ENCODE results near the gene CFAP46. TPM values are rescaled to one million over a fixed set of nuclear protein-coding genes. Genes with fewer than 3 reads are reported as not detected.
"Not testable (repeated sequence)": the region's sequence is repeated elsewhere in the genome, so short reads cannot be mapped to it uniquely, and the experiment has no call there.

CFAP46 gene
- total and polyA plus RNA-seq, 4 donors = 3.1 to 18.8 (median 7.1) TPM

- Histone ChIP-seq H3K9me3 (ENCODE audit: control insufficient read depth in 4 of 4, insufficient read depth in 3 of 4, low read length in 3 of 4) (no peaks in the 10 kb centered on the region), H3K4me3 (no peak overlapping the region), H3K4me1 (ENCODE audit: control insufficient read depth in 5 of 5, insufficient read depth in 5 of 5, low read length in 5 of 5) (peaks cover 0 to 9% (median 4%) of the 10 kb centered on the region in 5 donors), H3K27me3 (ENCODE audit: control insufficient read depth in 3 of 3, insufficient read depth in 3 of 3, low read length in 2 of 3) (peaks cover 0 to 11% (median 2%) of the 10 kb centered on the region in 3 donors), H3K9ac (ENCODE audit: insufficient read depth in 1 of 2, low read length in 2 of 2) (no peak overlapping the region), H3K27ac (ENCODE audit: low read depth in 1 of 2, low read length in 1 of 2) (no peak overlapping the region), H3K36me3 (ENCODE audit: control insufficient read depth in 4 of 4, insufficient read depth in 4 of 4, low read length in 4 of 4) (no peaks in the 10 kb centered on the region)
- no peak for TF ChIP-seq CTCF (IDR thresholded peaks at IDR 0.05; ENCODE audit: control extremely low read depth, extremely low read depth)
- DNase-seq (peak in 1 of 3 donors; percentile 10), ATAC-seq (ENCODE audit: insufficient read depth, low FRiP score) (no peak)
- 85 to 90% methylated on average over 34 of the region's 34 CpGs for WGBS, 2 donors
These were observed 15.9 kb upstream of the CFAP46 start for GRCh38 chr10:132957981-132958882.

- H3K4me3 ChIP-seq = no peak overlapping the region
- 93 to 95% methylated on average over 10 of the region's 10 CpGs for WGBS, 2 donors
- H3K27me3 ChIP-seq (ENCODE audit: control insufficient read depth in 3 of 3, insufficient read depth in 3 of 3, low read length in 2 of 3) = peaks cover 5 to 13% (median 11%) of the 10 kb centered on the region in 3 donors
- no peak for DNase-seq
- H3K9me3 ChIP-seq (ENCODE audit: control insufficient read depth in 4 of 4, insufficient read depth in 3 of 4, low read length in 3 of 4) = no peaks in the 10 kb centered on the region
- no peak overlapping the region for H3K27ac ChIP-seq (ENCODE audit: low read depth in 1 of 2, low read length in 1 of 2)
- no peak overlapping the region for H3K9ac ChIP-seq (ENCODE audit: insufficient read depth in 1 of 2, low read length in 2 of 2)
- peaks cover 0 to 9% (median 4%) of the 10 kb centered on the region in 5 donors for H3K4me1 ChIP-seq (ENCODE audit: control insufficient read depth in 5 of 5, insufficient read depth in 5 of 5, low read length in 5 of 5)
- ATAC-seq (ENCODE audit: insufficient read depth, low FRiP score) = no peak
- TF ChIP-seq CTCF (IDR thresholded peaks at IDR 0.05; ENCODE audit: control extremely low read depth, extremely low read depth) = no peak
- H3K36me3 ChIP-seq (ENCODE audit: control insufficient read depth in 4 of 4, insufficient read depth in 4 of 4, low read length in 4 of 4) = no peaks in the 10 kb centered on the region
These were observed 14.8 kb upstream of the CFAP46 start for GRCh38 chr10:132957131-132957530.

- DNase-seq; ATAC-seq (ENCODE audit: insufficient read depth, low FRiP score); H3K9me3 ChIP-seq (ENCODE audit: control insufficient read depth in 4 of 4, insufficient read depth in 3 of 4, low read length in 3 of 4); H3K27ac ChIP-seq (ENCODE audit: low read depth in 1 of 2, low read length in 1 of 2); H3K9ac ChIP-seq (ENCODE audit: insufficient read depth in 1 of 2, low read length in 2 of 2); H3K36me3 ChIP-seq (ENCODE audit: control insufficient read depth in 4 of 4, insufficient read depth in 4 of 4, low read length in 4 of 4); H3K4me1 ChIP-seq (ENCODE audit: control insufficient read depth in 5 of 5, insufficient read depth in 5 of 5, low read length in 5 of 5); H3K4me3 ChIP-seq: not testable (repeated sequence)
- peaks cover 8 to 18% (median 11%) of the 10 kb centered on the region in 3 donors for H3K27me3 ChIP-seq (ENCODE audit: control insufficient read depth in 3 of 3, insufficient read depth in 3 of 3, low read length in 2 of 3)
- WGBS, 2 donors = 84 to 89% methylated on average over 3 of the region's 4 CpGs
These were observed 13.9 kb upstream of the CFAP46 start for GRCh38 chr10:132956259-132956658.

GRCh38 chr10:132955479-132955878 is 13.1 kb upstream of the CFAP46 start:
- no peaks in the 10 kb centered on the region for H3K9me3 ChIP-seq (ENCODE audit: control insufficient read depth in 4 of 4, insufficient read depth in 3 of 4, low read length in 3 of 4)
- H3K36me3 ChIP-seq (ENCODE audit: control insufficient read depth in 4 of 4, insufficient read depth in 4 of 4, low read length in 4 of 4) = no peaks in the 10 kb centered on the region
- ATAC-seq (ENCODE audit: insufficient read depth, low FRiP score) = no peak
- no peak for DNase-seq
- 87 to 91% methylated on average over 11 of the region's 11 CpGs for WGBS, 2 donors
- no peak overlapping the region for H3K27ac ChIP-seq (ENCODE audit: low read depth in 1 of 2, low read length in 1 of 2)
- peaks cover 0 to 6% (median 0%) of the 10 kb centered on the region in 5 donors for H3K4me1 ChIP-seq (ENCODE audit: control insufficient read depth in 5 of 5, insufficient read depth in 5 of 5, low read length in 5 of 5)
- no peak for TF ChIP-seq CTCF (IDR thresholded peaks at IDR 0.05; ENCODE audit: control extremely low read depth, extremely low read depth)
- H3K9ac ChIP-seq (ENCODE audit: insufficient read depth in 1 of 2, low read length in 2 of 2) = no peak overlapping the region
- H3K27me3 ChIP-seq (ENCODE audit: control insufficient read depth in 3 of 3, insufficient read depth in 3 of 3, low read length in 2 of 3) = peaks cover 8 to 26% (median 13%) of the 10 kb centered on the region in 3 donors
- no peak overlapping the region for H3K4me3 ChIP-seq

Data from lung (tissue), 12 donors.